Central memory CD8-positive, alpha-beta T cell (primary cell): Measurements from ENCODE around the gene GALNTL6.

Experiments used
- ATAC-seq: fragments of 150-1000 bp; cut with Tn5 transposase; replicated peaks from 2 replicates; pipeline ENCODE4 v1.10.0; 2022; ENCODE audit warnings: mild to moderate bottlenecking, moderate FRiP score, moderate number of reproducible peaks; ENCODE audit not compliant: poor library complexity, severe bottlenecking; ENCODE audit errors: extremely low read depth
- DNase-seq, 2 donors: peaks; one replicate each; pipeline ENCODE4 v3.0.0; 2021; ENCODE audit warnings: low spot score in 2 of 2
- H3K27ac Mint-ChIP-seq: one replicate; pipeline ENCODE4 v1.8.0; 2022; ENCODE audit warnings: low read depth, mild to moderate bottlenecking, moderate library complexity, mixed read lengths
- H3K27me3 Mint-ChIP-seq: one replicate; pipeline ENCODE4 v1.8.0; 2022; ENCODE audit warnings: mixed read lengths
- H3K36me3 Mint-ChIP-seq: one replicate; pipeline ENCODE4 v1.8.0; 2022; ENCODE audit warnings: mild to moderate bottlenecking, moderate library complexity, mixed read lengths; ENCODE audit not compliant: insufficient read depth
- H3K4me1 Mint-ChIP-seq: one replicate; pipeline ENCODE4 v1.8.0; 2022; ENCODE audit warnings: mixed read lengths
- H3K4me3 Mint-ChIP-seq: one replicate; pipeline ENCODE4 v1.8.0; 2022; ENCODE audit warnings: mild to moderate bottlenecking, moderate library complexity, mixed read lengths
- H3K9me3 Mint-ChIP-seq: one replicate; pipeline ENCODE4 v1.8.0; 2022; ENCODE audit warnings: mixed read lengths

Gene GALNTL6

DNA sequence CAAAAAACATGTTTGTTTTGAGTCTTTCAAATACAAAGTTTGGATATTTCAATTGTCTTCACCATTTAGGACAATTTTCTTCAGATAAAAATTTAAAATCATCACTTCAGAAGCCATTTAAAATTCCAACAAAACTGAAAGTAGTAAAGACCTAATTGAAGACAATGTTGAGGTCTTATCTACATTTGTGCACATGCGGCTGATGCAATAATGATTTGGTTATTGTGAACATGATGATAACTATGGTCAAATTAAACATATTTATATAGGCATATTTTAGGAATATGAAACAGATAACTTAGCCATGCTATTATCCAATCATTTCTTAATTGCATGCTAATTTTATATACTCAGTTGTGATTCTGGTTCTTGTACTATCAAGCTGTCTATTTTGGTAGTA is 407.5 kb downstream of the GALNTL6 start:
- Mint-ChIP-seq H3K9me3 (peaks cover 5% of the 10 kb centered on the region), H3K27ac (no peak overlapping the region)

DNA sequence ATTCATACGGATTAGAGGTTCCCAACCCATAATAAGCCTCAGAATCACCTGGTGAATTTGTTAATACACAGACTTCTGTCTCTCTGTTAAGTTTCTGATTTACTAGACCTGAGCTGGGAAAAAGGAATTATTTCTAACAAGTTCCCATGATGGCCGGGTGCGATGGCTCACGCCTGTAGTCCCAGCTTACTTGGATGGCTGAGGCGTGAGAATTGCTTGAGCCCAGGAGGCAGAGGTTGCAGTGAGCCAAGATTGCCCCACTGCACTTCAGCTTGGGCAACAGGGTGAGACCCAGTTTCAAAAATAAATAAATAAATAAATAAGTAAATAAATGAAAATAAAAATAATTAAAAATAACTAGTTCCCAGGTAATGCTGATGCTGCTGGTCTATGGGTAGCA is 412.3 kb downstream of the GALNTL6 start:
- no peak overlapping the region for H3K27ac Mint-ChIP-seq
- H3K27me3 Mint-ChIP-seq = no peaks in the 10 kb centered on the region
- peaks cover 11% of the 10 kb centered on the region for H3K9me3 Mint-ChIP-seq
- H3K36me3 Mint-ChIP-seq = no peaks in the 10 kb centered on the region
- no peak for DNase-seq
- no peak overlapping the region for H3K4me3 Mint-ChIP-seq
- H3K4me1 Mint-ChIP-seq = no peaks in the 10 kb centered on the region
- ATAC-seq = no peak

More for the DNA sequence above, 407.5 kb downstream of the GALNTL6 start:
- no peaks in the 10 kb centered on the region for H3K27me3 Mint-ChIP-seq
- DNase-seq (no peak), ATAC-seq (no peak)
- no peaks in the 10 kb centered on the region for H3K36me3 Mint-ChIP-seq
- H3K4me3 Mint-ChIP-seq = no peak overlapping the region
- no peaks in the 10 kb centered on the region for H3K4me1 Mint-ChIP-seq

DNA sequence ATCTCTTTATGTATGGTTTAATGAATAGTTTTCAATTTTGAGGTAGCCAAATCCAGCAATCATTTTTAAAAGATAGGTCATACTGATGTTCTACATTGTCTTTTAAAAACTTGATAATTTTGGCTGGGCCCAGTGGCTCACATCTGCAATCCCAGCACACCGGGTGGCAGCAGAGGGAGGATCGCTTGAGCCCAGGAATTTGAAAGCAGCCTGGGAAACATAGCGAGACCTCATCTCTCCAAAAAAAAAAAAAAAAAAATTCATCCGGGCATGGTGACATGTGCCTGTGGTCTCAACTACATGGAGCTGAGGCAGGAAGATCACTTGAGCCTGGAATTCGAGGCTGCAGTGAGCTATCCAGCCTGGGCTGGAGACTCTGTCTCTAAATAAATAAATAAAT is 419.8 kb downstream of the GALNTL6 start:
- no peaks in the 10 kb centered on the region for H3K36me3 Mint-ChIP-seq
- DNase-seq = no peak
- H3K4me3 Mint-ChIP-seq = no peak overlapping the region
- no peak for ATAC-seq
- no peaks in the 10 kb centered on the region for H3K27me3 Mint-ChIP-seq
- H3K4me1 Mint-ChIP-seq = no peaks in the 10 kb centered on the region
- no peak overlapping the region for H3K27ac Mint-ChIP-seq
- peaks cover 10% of the 10 kb centered on the region for H3K9me3 Mint-ChIP-seq

DNA sequence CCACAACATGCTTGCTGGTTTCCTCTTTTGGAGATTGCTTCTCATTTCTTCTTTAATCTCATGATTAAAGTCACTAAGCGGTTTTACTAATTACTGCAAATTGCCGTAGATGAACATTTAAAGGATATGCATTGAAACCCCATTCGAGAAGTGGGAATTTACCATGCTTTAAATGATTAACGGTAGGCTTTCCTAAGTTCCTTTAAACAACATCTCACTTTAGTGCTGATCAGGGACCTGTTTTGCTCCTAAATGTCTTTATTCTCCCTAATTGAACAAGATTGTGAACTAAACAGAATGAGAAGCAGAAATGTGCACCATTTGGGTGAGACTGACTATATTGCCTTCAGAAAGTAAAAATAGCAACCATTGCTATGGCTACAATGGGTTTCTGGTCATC is 430.3 kb downstream of the GALNTL6 start:
- no peak overlapping the region for H3K27ac Mint-ChIP-seq
- H3K27me3 Mint-ChIP-seq = no peaks in the 10 kb centered on the region
- H3K9me3 Mint-ChIP-seq = peaks cover 32% of the 10 kb centered on the region
- H3K36me3 Mint-ChIP-seq = no peaks in the 10 kb centered on the region
- DNase-seq (no peak), ATAC-seq (no peak)
- no peaks in the 10 kb centered on the region for H3K4me1 Mint-ChIP-seq
- no peak overlapping the region for H3K4me3 Mint-ChIP-seq

DNA sequence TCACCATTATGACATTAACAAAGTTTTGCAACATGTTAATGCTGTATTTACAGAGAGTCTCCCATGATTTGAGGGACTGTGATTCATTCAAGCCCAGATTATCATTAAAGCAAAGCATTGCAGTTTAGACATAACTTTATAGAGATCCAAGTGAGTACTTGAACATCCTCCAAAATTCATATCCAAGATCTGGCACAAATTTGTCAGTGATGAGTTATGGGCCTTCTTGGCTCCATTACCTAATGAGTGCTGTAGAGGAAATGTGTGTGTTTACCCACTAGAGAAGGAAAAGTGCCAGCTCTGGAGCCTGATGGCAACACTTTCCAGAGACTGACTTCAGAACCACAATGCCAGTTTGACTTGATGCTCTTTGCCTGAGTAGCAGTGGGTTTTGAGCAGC is 432.3 kb downstream of the GALNTL6 start:
- no peak for DNase-seq
- Mint-ChIP-seq H3K4me3 (no peak overlapping the region), H3K9me3 (peaks cover 33% of the 10 kb centered on the region), H3K4me1 (no peaks in the 10 kb centered on the region), H3K36me3 (no peaks in the 10 kb centered on the region), H3K27me3 (no peaks in the 10 kb centered on the region), H3K27ac (no peak overlapping the region)
- no peak for ATAC-seq

DNA sequence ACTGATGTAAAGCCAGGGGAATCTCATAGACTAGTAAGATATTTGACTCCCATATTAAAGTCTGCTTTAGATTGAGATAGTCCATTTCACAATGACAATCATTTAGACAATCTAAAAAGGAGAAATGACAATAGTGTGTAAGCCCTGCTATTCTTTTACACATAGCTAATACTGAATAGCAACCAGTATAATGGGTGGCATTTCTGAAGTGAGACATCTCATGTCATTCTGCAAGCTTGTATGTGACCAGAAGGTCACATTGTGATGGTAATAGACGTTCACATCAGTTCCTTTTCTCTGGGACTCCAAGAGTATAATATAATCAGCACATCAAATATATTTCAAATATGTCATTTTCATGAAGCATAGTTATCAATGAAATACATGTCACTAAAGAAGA is 440.2 kb downstream of the GALNTL6 start:
- no peak overlapping the region for H3K4me3 Mint-ChIP-seq
- no peaks in the 10 kb centered on the region for H3K27me3 Mint-ChIP-seq
- ATAC-seq (no peak), DNase-seq (no peak)
- H3K9me3 Mint-ChIP-seq = peaks cover 26% of the 10 kb centered on the region
- H3K27ac Mint-ChIP-seq = no peak overlapping the region
- H3K4me1 Mint-ChIP-seq = no peaks in the 10 kb centered on the region
- no peaks in the 10 kb centered on the region for H3K36me3 Mint-ChIP-seq

DNA sequence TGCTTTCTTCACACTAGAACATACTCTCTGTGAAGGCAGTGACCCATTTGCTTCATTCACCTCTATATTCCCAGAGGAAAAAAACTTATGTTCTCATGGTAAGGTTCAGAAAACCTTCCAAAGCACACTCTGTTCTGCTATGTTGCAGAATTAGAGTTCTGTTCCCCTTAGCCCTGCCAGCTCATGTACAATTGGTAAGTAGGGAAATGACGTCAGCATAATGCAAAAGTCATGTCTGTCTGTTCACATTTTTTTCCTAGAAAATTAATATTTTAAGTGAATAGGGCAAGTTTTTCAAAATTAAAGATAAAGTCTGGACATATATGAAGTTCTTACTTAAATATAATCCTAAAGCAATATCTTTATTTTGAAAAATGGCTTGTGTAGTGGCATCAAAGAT is 443.6 kb downstream of the GALNTL6 start:
- Mint-ChIP-seq H3K36me3 (no peaks in the 10 kb centered on the region), H3K27me3 (no peaks in the 10 kb centered on the region), H3K4me3 (no peak overlapping the region), H3K9me3 (peaks cover 28% of the 10 kb centered on the region), H3K4me1 (no peaks in the 10 kb centered on the region), H3K27ac (no peak overlapping the region)
- no peak for ATAC-seq
- DNase-seq = no peak

DNA sequence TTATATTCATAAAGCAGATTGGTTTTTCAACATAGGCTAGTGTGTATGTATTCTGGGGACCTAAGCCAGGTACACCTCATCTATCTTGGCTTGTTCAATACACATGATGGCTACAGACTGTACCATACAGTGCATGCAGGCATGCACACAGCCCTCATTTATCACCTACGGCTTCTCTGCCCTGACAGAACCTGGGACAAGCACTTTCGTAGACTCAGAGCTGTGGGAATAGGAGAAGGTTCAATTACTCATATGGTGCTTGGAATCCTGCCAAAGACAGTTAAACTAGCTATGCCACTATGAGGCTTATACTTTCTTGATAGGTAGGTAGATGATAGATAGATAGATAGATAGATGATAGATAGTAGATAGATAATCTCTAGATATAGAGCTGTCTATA is 457.2 kb downstream of the GALNTL6 start:
- no peak overlapping the region for H3K27ac Mint-ChIP-seq
- no peaks in the 10 kb centered on the region for H3K27me3 Mint-ChIP-seq
- DNase-seq = no peak
- peaks cover 15% of the 10 kb centered on the region for H3K9me3 Mint-ChIP-seq
- no peaks in the 10 kb centered on the region for H3K4me1 Mint-ChIP-seq
- no peaks in the 10 kb centered on the region for H3K36me3 Mint-ChIP-seq
- no peak for ATAC-seq
- H3K4me3 Mint-ChIP-seq = no peak overlapping the region

DNA sequence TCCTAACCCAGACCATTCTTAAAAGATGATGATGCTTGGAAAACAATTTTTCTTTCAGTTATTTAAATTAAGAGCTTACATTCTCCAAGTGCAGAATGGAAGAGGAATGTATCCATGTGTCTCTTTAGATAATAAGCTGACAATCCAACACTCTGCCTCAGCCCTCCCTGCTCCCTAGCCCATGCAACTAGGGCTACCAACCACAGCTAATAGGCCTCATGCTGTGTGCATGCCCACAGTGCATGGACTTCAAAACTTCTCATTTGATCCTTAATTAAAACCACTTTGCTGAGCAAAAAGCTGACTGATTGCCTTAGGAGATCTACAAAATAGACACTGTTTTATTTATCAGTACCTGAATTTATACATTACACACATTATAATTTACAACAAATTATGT is 473.9 kb downstream of the GALNTL6 start:
- Mint-ChIP-seq H3K4me3 (no peak overlapping the region), H3K9me3 (peaks cover 28% of the 10 kb centered on the region)

DNA sequence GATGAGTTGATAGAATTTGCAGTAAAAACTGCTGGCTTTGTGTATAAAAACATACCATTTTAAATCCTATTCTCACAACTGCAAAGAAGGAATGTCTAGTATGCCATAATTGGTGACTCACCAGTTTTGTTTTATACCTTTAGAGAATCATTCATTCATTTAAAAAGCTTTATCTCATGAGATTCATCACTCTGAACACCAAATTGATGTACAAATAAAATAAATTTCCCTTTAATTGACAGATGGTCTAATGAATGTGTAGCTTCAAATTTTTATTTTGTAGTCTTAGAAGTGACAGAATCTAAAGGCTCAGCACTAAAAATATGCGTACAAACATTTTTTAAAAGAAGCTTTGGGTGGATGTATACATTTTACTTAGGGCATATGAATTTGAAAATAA is 492.5 kb downstream of the GALNTL6 start:
- Mint-ChIP-seq H3K36me3 (no peaks in the 10 kb centered on the region), H3K27me3 (no peaks in the 10 kb centered on the region), H3K9me3 (peaks cover 13% of the 10 kb centered on the region), H3K4me1 (no peaks in the 10 kb centered on the region), H3K27ac (no peak overlapping the region), H3K4me3 (no peak overlapping the region)
- DNase-seq (no peak), ATAC-seq (no peak)

More for the DNA sequence above, 473.9 kb downstream of the GALNTL6 start:
- DNase-seq (no peak), ATAC-seq (no peak)
- Mint-ChIP-seq H3K36me3 (no peaks in the 10 kb centered on the region), H3K27ac (no peak overlapping the region), H3K27me3 (no peaks in the 10 kb centered on the region), H3K4me1 (no peaks in the 10 kb centered on the region)

DNA sequence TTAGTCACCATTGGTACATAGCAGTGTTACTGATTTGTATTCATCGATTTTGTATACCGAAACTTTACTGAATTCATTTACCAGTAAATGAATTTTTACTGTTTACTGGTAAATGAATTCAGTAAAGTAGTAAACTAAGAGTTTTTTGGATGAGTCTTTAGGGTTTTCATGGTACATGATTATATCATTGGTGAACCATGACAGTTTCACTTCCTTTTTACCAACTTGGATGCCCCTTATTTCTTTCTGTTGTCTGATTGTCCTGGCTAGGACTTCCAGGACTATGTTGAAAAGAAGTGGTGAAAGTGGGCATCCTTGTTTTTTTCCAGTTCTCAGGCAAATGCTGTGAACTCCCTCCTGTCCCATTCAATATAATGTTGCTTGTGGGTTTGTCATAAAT is 494.9 kb downstream of the GALNTL6 start:
- ATAC-seq (no peak), DNase-seq (no peak)
- H3K4me3 Mint-ChIP-seq = no peak overlapping the region
- H3K27me3 Mint-ChIP-seq = no peaks in the 10 kb centered on the region
- H3K27ac Mint-ChIP-seq = no peak overlapping the region
- peaks cover 8% of the 10 kb centered on the region for H3K9me3 Mint-ChIP-seq
- no peaks in the 10 kb centered on the region for H3K36me3 Mint-ChIP-seq
- H3K4me1 Mint-ChIP-seq = no peaks in the 10 kb centered on the region

DNA sequence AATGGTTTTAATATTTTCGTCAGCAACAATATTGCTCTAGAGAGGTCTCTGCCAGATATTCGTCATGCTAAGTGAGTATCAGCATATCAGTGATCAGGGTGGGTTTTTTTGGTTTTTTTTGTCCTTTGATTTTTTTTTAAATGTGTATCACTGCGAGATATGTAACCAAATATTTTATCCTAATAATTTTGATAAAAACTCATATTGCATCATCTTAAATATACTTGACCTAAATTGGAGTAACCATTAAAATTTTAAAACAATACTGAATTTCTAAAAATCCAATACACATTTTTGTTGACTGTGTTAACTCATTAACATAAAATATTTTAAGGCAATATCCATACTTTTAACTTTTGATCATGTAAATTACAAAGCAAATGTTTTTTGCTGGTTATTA is 498.5 kb downstream of the GALNTL6 start:
- Mint-ChIP-seq H3K4me1 (no peaks in the 10 kb centered on the region), H3K9me3 (no peaks in the 10 kb centered on the region), H3K36me3 (no peaks in the 10 kb centered on the region), H3K27ac (no peak overlapping the region), H3K27me3 (no peaks in the 10 kb centered on the region), H3K4me3 (no peak overlapping the region)
- DNase-seq (no peak), ATAC-seq (no peak)

DNA sequence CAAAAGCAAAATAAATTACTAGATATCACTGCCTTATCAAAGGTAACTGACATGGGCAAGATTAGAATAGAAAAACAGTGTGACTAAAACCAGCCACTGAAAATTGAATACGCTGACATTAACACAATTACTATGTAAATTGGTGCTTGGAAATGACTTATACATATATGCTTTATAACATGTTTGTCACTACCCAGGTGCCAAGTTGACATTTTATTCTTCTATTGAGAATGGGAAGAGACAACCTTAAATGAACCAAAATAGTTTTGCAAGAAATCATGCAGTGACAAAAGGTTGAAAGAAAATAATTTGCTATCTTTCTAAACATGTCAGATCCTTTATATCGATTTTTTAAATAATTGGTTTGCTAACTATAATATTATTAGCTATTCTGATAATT is 510.1 kb downstream of the GALNTL6 start:
- DNase-seq = no peak

DNA sequence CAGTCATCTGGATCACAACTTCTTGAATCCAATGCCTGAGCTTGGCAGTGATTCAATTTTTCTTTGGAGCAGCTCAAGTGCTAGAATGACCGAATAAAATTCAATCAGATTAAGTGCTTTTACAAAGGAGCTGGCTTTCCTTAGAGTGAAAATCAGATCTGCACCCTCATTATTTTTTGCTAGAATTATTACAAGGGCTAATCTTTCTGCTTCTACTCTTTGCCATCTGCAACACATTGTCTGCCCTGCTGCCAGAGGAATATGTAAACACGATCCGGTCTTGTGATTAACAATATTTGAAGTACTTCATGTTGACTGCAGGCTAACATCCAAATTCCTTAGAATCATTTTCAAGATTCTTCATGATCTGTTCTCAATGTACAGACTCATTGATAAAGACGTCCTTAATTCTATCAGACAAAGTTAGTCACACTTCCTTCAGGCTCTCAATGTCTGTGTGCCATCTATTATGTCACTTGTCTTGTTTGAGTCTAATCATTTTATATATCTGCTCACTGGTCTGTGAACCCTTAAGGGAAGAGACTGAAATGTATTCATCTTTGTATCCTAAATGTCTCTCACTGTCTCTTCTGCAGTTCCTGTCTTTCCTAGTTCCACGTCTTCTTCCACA is 531.2 kb downstream of the GALNTL6 start:
- DNase-seq (no peak), ATAC-seq (no peak)
- H3K27me3 Mint-ChIP-seq = no peaks in the 10 kb centered on the region
- no peak overlapping the region for H3K4me3 Mint-ChIP-seq
- peaks cover 1% of the 10 kb centered on the region for H3K36me3 Mint-ChIP-seq
- H3K27ac Mint-ChIP-seq = no peak overlapping the region
- peaks cover 13% of the 10 kb centered on the region for H3K9me3 Mint-ChIP-seq
- H3K4me1 Mint-ChIP-seq = no peaks in the 10 kb centered on the region

More for the DNA sequence above, 510.1 kb downstream of the GALNTL6 start:
- H3K27ac Mint-ChIP-seq = no peak overlapping the region
- H3K36me3 Mint-ChIP-seq = no peaks in the 10 kb centered on the region
- no peak overlapping the region for H3K4me3 Mint-ChIP-seq
- no peaks in the 10 kb centered on the region for H3K27me3 Mint-ChIP-seq
- H3K4me1 Mint-ChIP-seq = no peaks in the 10 kb centered on the region
- H3K9me3 Mint-ChIP-seq = peaks cover 25% of the 10 kb centered on the region
- ATAC-seq = no peak
